ENCODE data around the gene PDX1.

DNA sequence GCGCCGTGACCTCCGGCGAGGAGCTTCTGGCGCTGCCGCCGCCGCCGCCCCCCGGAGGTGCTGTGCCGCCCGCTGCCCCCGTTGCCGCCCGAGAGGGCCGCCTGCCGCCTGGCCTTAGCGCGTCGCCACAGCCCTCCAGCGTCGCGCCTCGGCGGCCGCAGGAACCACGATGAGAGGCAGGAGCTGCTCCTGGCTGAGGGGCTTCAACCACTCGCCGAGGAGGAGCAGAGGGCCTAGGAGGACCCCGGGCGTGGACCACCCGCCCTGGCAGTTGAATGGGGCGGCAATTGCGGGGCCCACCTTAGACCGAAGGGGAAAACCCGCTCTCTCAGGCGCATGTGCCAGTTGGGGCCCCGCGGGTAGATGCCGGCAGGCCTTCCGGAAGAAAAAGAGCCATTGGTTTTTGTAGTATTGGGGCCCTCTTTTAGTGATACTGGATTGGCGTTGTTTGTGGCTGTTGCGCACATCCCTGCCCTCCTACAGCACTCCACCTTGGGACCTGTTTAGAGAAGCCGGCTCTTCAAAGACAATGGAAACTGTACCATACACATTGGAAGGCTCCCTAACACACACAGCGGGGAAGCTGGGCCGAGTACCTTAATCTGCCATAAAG is 4.8 kb downstream of the PDX1 start:
- TF ChIP-seq, protein P1, sequence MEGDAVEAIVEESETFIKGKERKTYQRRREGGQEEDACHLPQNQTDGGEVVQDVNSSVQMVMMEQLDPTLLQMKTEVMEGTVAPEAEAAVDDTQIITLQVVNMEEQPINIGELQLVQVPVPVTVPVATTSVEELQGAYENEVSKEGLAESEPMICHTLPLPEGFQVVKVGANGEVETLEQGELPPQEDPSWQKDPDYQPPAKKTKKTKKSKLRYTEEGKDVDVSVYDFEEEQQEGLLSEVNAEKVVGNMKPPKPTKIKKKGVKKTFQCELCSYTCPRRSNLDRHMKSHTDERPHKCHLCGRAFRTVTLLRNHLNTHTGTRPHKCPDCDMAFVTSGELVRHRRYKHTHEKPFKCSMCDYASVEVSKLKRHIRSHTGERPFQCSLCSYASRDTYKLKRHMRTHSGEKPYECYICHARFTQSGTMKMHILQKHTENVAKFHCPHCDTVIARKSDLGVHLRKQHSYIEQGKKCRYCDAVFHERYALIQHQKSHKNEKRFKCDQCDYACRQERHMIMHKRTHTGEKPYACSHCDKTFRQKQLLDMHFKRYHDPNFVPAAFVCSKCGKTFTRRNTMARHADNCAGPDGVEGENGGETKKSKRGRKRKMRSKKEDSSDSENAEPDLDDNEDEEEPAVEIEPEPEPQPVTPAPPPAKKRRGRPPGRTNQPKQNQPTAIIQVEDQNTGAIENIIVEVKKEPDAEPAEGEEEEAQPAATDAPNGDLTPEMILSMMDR (IDR thresholded peaks at IDR 0.05; ENCODE audit: insufficient read depth, low read length), result no peak
- TF ChIP-seq POLR2AphosphoS5 (IDR thresholded peaks at IDR 0.05; ENCODE audit: low read depth) (no peak), GABPA (IDR thresholded peaks at IDR 0.05; ENCODE audit: low read depth) (no peak)
- TF ChIP-seq, protein P2, sequence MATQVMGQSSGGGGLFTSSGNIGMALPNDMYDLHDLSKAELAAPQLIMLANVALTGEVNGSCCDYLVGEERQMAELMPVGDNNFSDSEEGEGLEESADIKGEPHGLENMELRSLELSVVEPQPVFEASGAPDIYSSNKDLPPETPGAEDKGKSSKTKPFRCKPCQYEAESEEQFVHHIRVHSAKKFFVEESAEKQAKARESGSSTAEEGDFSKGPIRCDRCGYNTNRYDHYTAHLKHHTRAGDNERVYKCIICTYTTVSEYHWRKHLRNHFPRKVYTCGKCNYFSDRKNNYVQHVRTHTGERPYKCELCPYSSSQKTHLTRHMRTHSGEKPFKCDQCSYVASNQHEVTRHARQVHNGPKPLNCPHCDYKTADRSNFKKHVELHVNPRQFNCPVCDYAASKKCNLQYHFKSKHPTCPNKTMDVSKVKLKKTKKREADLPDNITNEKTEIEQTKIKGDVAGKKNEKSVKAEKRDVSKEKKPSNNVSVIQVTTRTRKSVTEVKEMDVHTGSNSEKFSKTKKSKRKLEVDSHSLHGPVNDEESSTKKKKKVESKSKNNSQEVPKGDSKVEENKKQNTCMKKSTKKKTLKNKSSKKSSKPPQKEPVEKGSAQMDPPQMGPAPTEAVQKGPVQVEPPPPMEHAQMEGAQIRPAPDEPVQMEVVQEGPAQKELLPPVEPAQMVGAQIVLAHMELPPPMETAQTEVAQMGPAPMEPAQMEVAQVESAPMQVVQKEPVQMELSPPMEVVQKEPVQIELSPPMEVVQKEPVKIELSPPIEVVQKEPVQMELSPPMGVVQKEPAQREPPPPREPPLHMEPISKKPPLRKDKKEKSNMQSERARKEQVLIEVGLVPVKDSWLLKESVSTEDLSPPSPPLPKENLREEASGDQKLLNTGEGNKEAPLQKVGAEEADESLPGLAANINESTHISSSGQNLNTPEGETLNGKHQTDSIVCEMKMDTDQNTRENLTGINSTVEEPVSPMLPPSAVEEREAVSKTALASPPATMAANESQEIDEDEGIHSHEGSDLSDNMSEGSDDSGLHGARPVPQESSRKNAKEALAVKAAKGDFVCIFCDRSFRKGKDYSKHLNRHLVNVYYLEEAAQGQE (IDR thresholded peaks at IDR 0.05; ENCODE audit: insufficient replicate concordance, low read depth), result no peak

Data from HL-60 (cell line).